ENCODE results near the gene CCDC57. TPM values are rescaled to one million over a fixed set of nuclear protein-coding genes. Genes with fewer than 3 reads are reported as not detected.

Gene CCDC57
- total and polyA plus RNA-seq, 2 of the 4 experiments (the other 2 are of a cell fraction) = 7.3 to 31.3 TPM

DNA sequence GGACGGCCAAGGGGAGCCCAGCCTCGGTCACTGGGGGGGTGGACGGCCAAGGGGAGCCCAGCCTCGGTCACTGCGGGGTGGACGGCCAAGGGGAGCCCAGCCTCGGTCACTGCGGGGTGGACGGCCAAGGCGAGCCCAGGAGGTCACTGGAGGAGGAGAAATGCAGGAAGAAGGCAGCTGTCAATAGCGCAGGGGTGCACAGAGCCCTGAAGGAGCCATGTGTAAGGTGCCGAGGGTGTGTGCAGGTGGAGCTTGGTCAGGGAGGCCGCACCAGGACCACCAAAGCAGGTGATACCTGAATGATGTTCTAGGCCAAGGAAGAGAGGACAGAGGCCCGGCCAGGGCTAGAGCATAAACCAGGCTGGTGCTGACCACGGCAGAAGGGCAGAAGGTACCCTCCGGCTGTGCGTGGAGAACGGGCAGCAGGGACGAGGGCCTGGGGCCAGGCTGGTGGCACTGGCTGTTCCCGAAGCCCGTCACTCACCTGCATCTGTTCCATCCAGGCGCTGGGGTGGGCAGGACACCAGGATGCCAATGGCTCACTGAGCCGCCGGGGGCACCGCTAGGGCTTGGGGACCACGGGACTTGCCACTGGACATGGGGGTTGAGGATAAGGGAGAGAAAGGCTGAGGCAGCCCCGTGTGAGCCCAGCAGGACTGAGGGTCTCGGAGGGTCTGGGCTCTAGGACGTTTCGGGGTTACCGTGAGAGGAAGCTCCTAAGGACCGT is 5.9 kb upstream of the CCDC57 start:
- Histone ChIP-seq H2AK9ac (replicated peaks; ENCODE audit: low read depth, low read length, poor library complexity) (peak overlapping the region; percentile 98), H4K20me1 (ENCODE audit: insufficient read depth, low read length) (no peaks in the 10 kb centered on the region), H2BK15ac (ENCODE audit: low read depth, low read length) (peak overlapping the region; percentile 99), H3K4me3 (ENCODE audit: insufficient read depth, low read depth, low read length) (no peak overlapping the region), H3K4me1 (ENCODE audit: control insufficient read depth, insufficient read depth, low read length) (peaks cover 45% of the 10 kb centered on the region), H2BK20ac (ENCODE audit: low read depth, low read length) (peak overlapping the region; percentile 99), H3K14ac (replicated peaks; ENCODE audit: low read depth, low read length) (peak overlapping the region; percentile 93), H3K9ac (ENCODE audit: low read depth, low read length) (peak overlapping the region; percentile 24; the same call in 1 of the 2 replicates), H3K27me3 (ENCODE audit: control insufficient read depth, insufficient read depth, low read length) (no peaks in the 10 kb centered on the region), H3K9me3 (ENCODE audit: control insufficient read depth, insufficient read depth, low read length) (no peaks in the 10 kb centered on the region), H3K36me3 (ENCODE audit: control insufficient read depth, insufficient read depth, low read length) (no peaks in the 10 kb centered on the region), H3K27ac (ENCODE audit: insufficient read depth, low read length) (peak overlapping the region; percentile 87), H4K91ac (ENCODE audit: insufficient read depth, low read depth, low read length) (peak overlapping the region; percentile 98), H3K79me1 (ENCODE audit: low read depth in 1 of 2, low read length in 2 of 2) (peaks cover 18 to 72% of the 10 kb centered on the region in 2 experiments; a peak in 3 of 4 replicates), H3K4me2 (ENCODE audit: low read depth, low read length) (no peak overlapping the region), H2BK120ac (ENCODE audit: low read depth, low read length) (peak overlapping the region; percentile 96), H3K4ac (ENCODE audit: low read depth, low read length) (peak overlapping the region; percentile 98), H3K18ac (ENCODE audit: low read depth, low read length) (peak overlapping the region; percentile 84), H2BK5ac (ENCODE audit: low read depth, low read length, poor library complexity, severe bottlenecking) (peak overlapping the region; percentile 91), H3K9me1 (ENCODE audit: insufficient read depth, low read length) (peaks cover 34% of the 10 kb centered on the region), H4K5ac (ENCODE audit: low read depth, low read length) (peak overlapping the region; percentile 88), H3K56ac (ENCODE audit: extremely low read depth, insufficient read depth, low read length) (peak overlapping the region; percentile 46; the same call in 1 of the 2 replicates), H4K8ac (ENCODE audit: low read depth in 2 of 2, low read length in 2 of 2) (peak overlapping the region; percentile 73 to 98), H3K23ac (ENCODE audit: low read depth, low read length) (peak overlapping the region; percentile 18; the same call in 1 of the 2 replicates), H2AK5ac (ENCODE audit: low read depth, low read length) (peak overlapping the region; percentile 100), H2AFZ (replicated peaks; ENCODE audit: low read length, poor library complexity) (peak overlapping the region; percentile 0)
- DNase-seq (no peak), ATAC-seq (ENCODE audit: low read depth) (no peak)
- POLR2A ChIA-PET (ENCODE audit: unreplicated experiment) = interaction anchor here (2.2 kb wide), 1 partner anchor 11 kb away, joined by 5 read pairs; the partner anchor contains the start of gene SLC16A3
- in situ Hi-C loops (cut with MboI; ENCODE audit: low sequenced_read_pairs) (no loop called here), dilution Hi-C loops (cut with HindIII; ENCODE audit: low sequenced_read_pairs, unreplicated experiment) (no loop called here), intact Hi-C loops (cut with micrococcal nuclease) (no loop called here)
- CTCF ChIA-PET = no interaction called here
- no TSS peak for BruUV-seq (replicated peaks)
- TF ChIP-seq, protein P1, sequence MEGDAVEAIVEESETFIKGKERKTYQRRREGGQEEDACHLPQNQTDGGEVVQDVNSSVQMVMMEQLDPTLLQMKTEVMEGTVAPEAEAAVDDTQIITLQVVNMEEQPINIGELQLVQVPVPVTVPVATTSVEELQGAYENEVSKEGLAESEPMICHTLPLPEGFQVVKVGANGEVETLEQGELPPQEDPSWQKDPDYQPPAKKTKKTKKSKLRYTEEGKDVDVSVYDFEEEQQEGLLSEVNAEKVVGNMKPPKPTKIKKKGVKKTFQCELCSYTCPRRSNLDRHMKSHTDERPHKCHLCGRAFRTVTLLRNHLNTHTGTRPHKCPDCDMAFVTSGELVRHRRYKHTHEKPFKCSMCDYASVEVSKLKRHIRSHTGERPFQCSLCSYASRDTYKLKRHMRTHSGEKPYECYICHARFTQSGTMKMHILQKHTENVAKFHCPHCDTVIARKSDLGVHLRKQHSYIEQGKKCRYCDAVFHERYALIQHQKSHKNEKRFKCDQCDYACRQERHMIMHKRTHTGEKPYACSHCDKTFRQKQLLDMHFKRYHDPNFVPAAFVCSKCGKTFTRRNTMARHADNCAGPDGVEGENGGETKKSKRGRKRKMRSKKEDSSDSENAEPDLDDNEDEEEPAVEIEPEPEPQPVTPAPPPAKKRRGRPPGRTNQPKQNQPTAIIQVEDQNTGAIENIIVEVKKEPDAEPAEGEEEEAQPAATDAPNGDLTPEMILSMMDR (conservative IDR thresholded peaks at IDR 0.05; ENCODE audit: low read depth, low read length) = no peak
- TF ChIP-seq MAFK (IDR thresholded peaks at IDR 0.05; ENCODE audit: low read depth, low read length) = no peak
- no peak for TF ChIP-seq RFX5 (IDR thresholded peaks at IDR 0.05; ENCODE audit: low read depth, low read length)
- TF ChIP-seq, protein P2, sequence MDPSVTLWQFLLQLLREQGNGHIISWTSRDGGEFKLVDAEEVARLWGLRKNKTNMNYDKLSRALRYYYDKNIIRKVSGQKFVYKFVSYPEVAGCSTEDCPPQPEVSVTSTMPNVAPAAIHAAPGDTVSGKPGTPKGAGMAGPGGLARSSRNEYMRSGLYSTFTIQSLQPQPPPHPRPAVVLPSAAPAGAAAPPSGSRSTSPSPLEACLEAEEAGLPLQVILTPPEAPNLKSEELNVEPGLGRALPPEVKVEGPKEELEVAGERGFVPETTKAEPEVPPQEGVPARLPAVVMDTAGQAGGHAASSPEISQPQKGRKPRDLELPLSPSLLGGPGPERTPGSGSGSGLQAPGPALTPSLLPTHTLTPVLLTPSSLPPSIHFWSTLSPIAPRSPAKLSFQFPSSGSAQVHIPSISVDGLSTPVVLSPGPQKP (IDR thresholded peaks at IDR 0.05; ENCODE audit: borderline replicate concordance, low read depth, low read length) = no peak
- no peak for TF ChIP-seq BHLHE40 (IDR thresholded peaks at IDR 0.05; ENCODE audit: low read depth, low read length)
- no peak for TF ChIP-seq NFE2L2 (IDR thresholded peaks at IDR 0.05; ENCODE audit: low read depth, low read length)
- no peak for TF ChIP-seq POLR2A (IDR thresholded peaks at IDR 0.05; ENCODE audit: low read depth, low read length)
- 95% methylated on average over 13 of the region's 32 CpGs; no CpG with 5 or more reads in 1 of the 2 experiments for WGBS, 2 experiments (ENCODE audit: extremely low coverage in 2 of 2, insufficient read length in 1 of 2)

All from IMR-90 (cell line).